Activated naive CD8-positive, alpha-beta T cell treated with anti-CD3 and anti-CD28 coated beads, Interleukin-2, amount 10 ng/mL, durations not matched to agents 7 days and 5 days (primary cell): Measurements from ENCODE around the gene ST8SIA6. TPM values are rescaled to one million over a fixed set of nuclear protein-coding genes. Genes with fewer than 3 reads are reported as not detected.
"Not testable (repeated sequence)": the region's sequence is repeated elsewhere in the genome, so short reads cannot be mapped to it uniquely, and the experiment has no call there.

Experiments used
- ATAC-seq: fragments of 150-1000 bp; cut with Tn5 transposase; one replicate; pipeline ENCODE4 v1.10.0; 2021; ENCODE audit warnings: low read depth, moderate library complexity
- POLR2A ChIA-PET: fragments of 350-600 bp; sonication (Branson Sonifier 250); formaldehyde crosslinking; loops from one replicate; lab custom pipeline; 2021; ENCODE audit warnings: antibody characterized with exemption; lab: Charles Lee
- DNase-seq: peaks from one replicate; pipeline ENCODE4 v3.0.0; 2021
- H3K27ac Mint-ChIP-seq: one replicate; pipeline ENCODE4 v1.8.0; 2022; ENCODE audit warnings: mild to moderate bottlenecking, mixed read lengths
- H3K27me3 Mint-ChIP-seq: one replicate; pipeline ENCODE4 v1.8.0; 2022; ENCODE audit warnings: mild to moderate bottlenecking, moderate library complexity, mixed read lengths
- H3K36me3 Mint-ChIP-seq: one replicate; pipeline ENCODE4 v1.8.0; 2021; ENCODE audit warnings: mild to moderate bottlenecking, mixed read lengths
- H3K4me1 Mint-ChIP-seq: one replicate; pipeline ENCODE4 v1.8.0; 2021; ENCODE audit warnings: mixed read lengths
- H3K4me3 Mint-ChIP-seq: one replicate; pipeline ENCODE4 v1.8.0; 2022; ENCODE audit warnings: mild to moderate bottlenecking, moderate library complexity, mixed read lengths
- H3K9me3 Mint-ChIP-seq: one replicate; pipeline ENCODE4 v1.8.0; 2021; ENCODE audit warnings: mixed read lengths
- total RNA-seq, 2 experiments: library from RNA; stranded (reverse); gene quantifications; one replicate each; pipeline ENCODE4 v1.2.3, GENCODE V29; 2021

ST8SIA6 gene
- total RNA-seq, 2 experiments from 2014 or later, result 0.34 to 0.61 TPM

GRCh38 chr10:17353568-17354300, 100.7 kb downstream of the ST8SIA6 start:
- no peaks in the 10 kb centered on the region for H3K4me1 Mint-ChIP-seq
- H3K4me3 Mint-ChIP-seq, result no peak overlapping the region
- POLR2A ChIA-PET, result no interaction called here
- DNase-seq, result no peak
- ATAC-seq, result no peak
- no peaks in the 10 kb centered on the region for H3K9me3 Mint-ChIP-seq
- H3K27me3 Mint-ChIP-seq, result peaks cover 12% of the 10 kb centered on the region
- no peaks in the 10 kb centered on the region for H3K36me3 Mint-ChIP-seq
- H3K27ac Mint-ChIP-seq, result no peak overlapping the region

DNA sequence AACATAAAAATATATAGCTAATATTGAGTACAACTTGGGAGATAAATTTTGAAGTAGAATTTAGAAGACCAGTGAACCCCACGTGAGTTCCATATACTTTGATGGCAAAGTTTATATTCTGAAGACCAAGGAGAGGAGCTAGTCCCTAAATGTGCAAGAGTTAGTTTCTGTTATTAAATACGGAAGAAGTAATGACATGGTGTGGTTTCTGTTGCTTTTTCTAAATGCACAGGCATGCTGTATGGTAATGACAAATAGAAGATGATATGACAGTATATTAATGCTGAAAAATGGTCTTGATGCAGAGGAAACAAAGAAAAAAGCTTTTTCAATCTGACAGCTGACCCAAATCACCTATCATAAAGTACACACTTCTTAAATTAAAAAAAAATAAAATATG, 101.8 kb downstream of the ST8SIA6 start:
- peaks cover 12% of the 10 kb centered on the region for H3K27me3 Mint-ChIP-seq
- no peaks in the 10 kb centered on the region for H3K9me3 Mint-ChIP-seq
- H3K36me3 Mint-ChIP-seq, result no peaks in the 10 kb centered on the region
- ATAC-seq (no peak), DNase-seq (no peak)
- POLR2A ChIA-PET, result no interaction called here
- no peaks in the 10 kb centered on the region for H3K4me1 Mint-ChIP-seq
- no peak overlapping the region for H3K4me3 Mint-ChIP-seq
- H3K27ac Mint-ChIP-seq, result no peak overlapping the region

DNA sequence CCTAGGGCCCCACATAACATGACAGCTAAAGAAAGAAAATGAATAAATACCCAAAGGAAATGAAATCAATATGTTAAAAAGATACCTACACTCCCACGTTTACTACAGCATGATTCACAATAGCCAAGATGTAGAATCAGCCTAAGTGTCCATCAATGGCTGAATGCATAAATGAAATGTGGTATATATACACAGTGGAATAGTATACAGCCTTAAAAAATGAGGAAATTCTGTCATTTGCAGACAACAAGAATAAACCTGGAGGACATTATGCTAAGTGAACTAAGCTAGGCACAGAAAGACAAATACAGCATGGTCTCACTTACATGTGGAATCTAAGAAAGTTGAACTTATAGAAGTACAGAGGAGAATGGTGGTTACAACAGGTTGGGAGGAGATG, 102.9 kb downstream of the ST8SIA6 start:
- Mint-ChIP-seq H3K9me3 (no peaks in the 10 kb centered on the region), H3K36me3 (no peaks in the 10 kb centered on the region), H3K4me3 (no peak overlapping the region), H3K27ac (no peak overlapping the region), H3K4me1 (no peaks in the 10 kb centered on the region), H3K27me3 (peaks cover 12% of the 10 kb centered on the region)
- POLR2A ChIA-PET, result no interaction called here
- DNase-seq (no peak), ATAC-seq (no peak)

- H3K27ac Mint-ChIP-seq, result no peak overlapping the region
- POLR2A ChIA-PET, result no interaction called here
- H3K27me3 Mint-ChIP-seq, result peaks cover 10% of the 10 kb centered on the region
- DNase-seq, result no peak
- no peaks in the 10 kb centered on the region for H3K36me3 Mint-ChIP-seq
- no peaks in the 10 kb centered on the region for H3K4me1 Mint-ChIP-seq
- no peaks in the 10 kb centered on the region for H3K9me3 Mint-ChIP-seq
- no peak for ATAC-seq
- H3K4me3 Mint-ChIP-seq, result no peak overlapping the region
These were observed 104.7 kb downstream of the ST8SIA6 start for GRCh38 chr10:17349717-17350116.

- H3K27me3 Mint-ChIP-seq, result peaks cover 6% of the 10 kb centered on the region
- no peak for ATAC-seq
- H3K36me3 Mint-ChIP-seq, result no peaks in the 10 kb centered on the region
- POLR2A ChIA-PET, result no interaction called here
- no peak overlapping the region for H3K27ac Mint-ChIP-seq
- H3K4me3 Mint-ChIP-seq, result no peak overlapping the region
- DNase-seq, result no peak
- no peaks in the 10 kb centered on the region for H3K9me3 Mint-ChIP-seq
- no peaks in the 10 kb centered on the region for H3K4me1 Mint-ChIP-seq
These were observed 105.7 kb downstream of the ST8SIA6 start for GRCh38 chr10:17348501-17349349.

- no peaks in the 10 kb centered on the region for H3K36me3 Mint-ChIP-seq
- H3K27me3 Mint-ChIP-seq, result peaks cover 3% of the 10 kb centered on the region
- H3K4me3 Mint-ChIP-seq, result no peak overlapping the region
- DNase-seq, result no peak
- no peaks in the 10 kb centered on the region for H3K4me1 Mint-ChIP-seq
- POLR2A ChIA-PET, result no interaction called here
- ATAC-seq, result no peak
- no peaks in the 10 kb centered on the region for H3K9me3 Mint-ChIP-seq
- no peak overlapping the region for H3K27ac Mint-ChIP-seq
These were observed 106.3 kb downstream of the ST8SIA6 start for GRCh38 chr10:17348011-17348500.

DNA sequence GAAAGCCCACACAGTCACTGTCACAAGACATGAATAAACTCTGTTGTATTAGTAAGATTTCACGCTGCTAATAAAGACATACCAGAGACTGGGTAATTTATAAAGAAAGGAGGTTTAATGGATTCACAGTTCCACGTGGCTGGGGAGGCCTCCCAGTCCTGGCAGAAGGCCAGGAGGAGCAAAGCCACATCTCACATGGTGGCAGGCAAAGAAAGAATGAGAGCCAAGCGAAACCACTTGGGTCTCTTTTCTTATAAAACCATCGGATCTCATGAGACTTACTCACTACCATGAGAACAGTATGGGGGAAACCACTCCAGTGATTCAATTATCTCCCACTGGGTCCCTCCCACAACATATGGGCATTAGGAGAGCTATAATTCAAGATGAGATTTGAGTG, 110.2 kb downstream of the ST8SIA6 start:
- Mint-ChIP-seq H3K9me3 (peaks cover 14% of the 10 kb centered on the region), H3K36me3 (no peaks in the 10 kb centered on the region), H3K4me1 (no peaks in the 10 kb centered on the region), H3K27me3 (no peaks in the 10 kb centered on the region), H3K4me3 (no peak overlapping the region), H3K27ac (no peak overlapping the region)
- DNase-seq (no peak), ATAC-seq (no peak)
- POLR2A ChIA-PET, result no interaction called here

GRCh38 chr10:17343118-17343517, 111.3 kb downstream of the ST8SIA6 start:
- H3K9me3 Mint-ChIP-seq, result peaks cover 18% of the 10 kb centered on the region
- H3K27me3 Mint-ChIP-seq, result no peaks in the 10 kb centered on the region
- H3K4me3 Mint-ChIP-seq, result no peak overlapping the region
- ATAC-seq, result no peak
- no peaks in the 10 kb centered on the region for H3K4me1 Mint-ChIP-seq
- H3K36me3 Mint-ChIP-seq, result no peaks in the 10 kb centered on the region
- no peak overlapping the region for H3K27ac Mint-ChIP-seq
- no peak for DNase-seq
- POLR2A ChIA-PET, result no interaction called here

DNA sequence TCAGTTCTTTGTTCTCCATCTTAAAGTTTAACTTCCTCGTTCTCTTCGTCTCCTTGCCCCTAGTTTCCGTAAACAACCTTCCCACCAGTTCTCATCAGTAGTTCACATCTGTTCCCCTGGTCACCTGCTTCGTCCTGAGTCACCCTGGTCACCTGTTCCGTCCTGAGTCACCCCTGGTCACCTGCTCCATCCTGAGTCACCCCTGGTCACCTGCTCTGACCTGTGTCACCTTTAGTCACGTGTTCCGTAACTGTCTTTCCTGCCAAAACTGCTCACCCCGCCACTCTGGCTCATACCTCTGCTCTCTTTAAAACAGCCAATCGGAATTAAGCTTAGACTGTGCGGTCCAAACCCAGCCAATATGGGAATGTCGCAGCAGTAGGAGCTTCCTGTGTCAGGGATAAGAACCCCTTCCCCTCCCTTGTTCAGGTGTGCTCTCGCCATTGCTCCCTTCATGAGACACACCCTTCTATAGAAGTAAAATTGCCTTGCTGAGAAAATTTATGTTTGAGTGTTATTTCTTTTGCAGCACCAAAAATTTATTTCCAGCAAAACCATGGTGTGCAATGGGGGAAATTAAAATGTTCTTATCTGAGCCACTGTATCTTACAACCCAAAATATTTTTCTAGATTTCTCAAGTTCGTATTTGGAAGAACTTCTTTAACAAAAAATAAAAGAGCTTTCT, 114.1 kb downstream of the ST8SIA6 start:
- H3K27me3 Mint-ChIP-seq, result no peaks in the 10 kb centered on the region
- POLR2A ChIA-PET, result no interaction called here
- H3K4me3 Mint-ChIP-seq, result no peak overlapping the region
- no peak overlapping the region for H3K27ac Mint-ChIP-seq
- H3K36me3 Mint-ChIP-seq, result no peaks in the 10 kb centered on the region
- peaks cover 18% of the 10 kb centered on the region for H3K9me3 Mint-ChIP-seq
- H3K4me1 Mint-ChIP-seq, result no peaks in the 10 kb centered on the region
- ATAC-seq (no peak), DNase-seq (no peak)

DNA sequence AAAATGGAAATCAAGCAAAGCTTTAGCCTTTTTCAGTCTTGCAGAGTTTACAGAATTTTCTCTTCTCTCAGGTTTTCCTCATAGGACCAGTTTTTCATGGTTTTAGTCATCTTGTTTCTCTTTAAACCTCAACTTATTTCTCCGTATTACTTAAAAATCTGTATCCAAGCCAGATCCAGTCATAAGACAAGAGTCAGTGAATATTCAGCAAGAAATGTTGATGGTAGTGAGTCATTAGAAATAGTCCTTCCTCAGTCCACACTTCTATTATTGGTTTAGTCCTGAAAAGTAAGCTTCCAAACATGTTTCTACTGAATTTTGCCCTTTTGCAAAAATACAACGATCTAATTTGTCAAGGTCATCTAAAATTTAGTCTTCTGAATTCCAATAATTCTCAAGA, 119.3 kb downstream of the ST8SIA6 start:
- Mint-ChIP-seq H3K27ac (no peak overlapping the region), H3K36me3 (no peaks in the 10 kb centered on the region), H3K4me3 (no peak overlapping the region), H3K9me3 (peaks cover 8% of the 10 kb centered on the region), H3K4me1 (no peaks in the 10 kb centered on the region), H3K27me3 (no peaks in the 10 kb centered on the region)
- DNase-seq (no peak), ATAC-seq (no peak)
- POLR2A ChIA-PET, result no interaction called here

GRCh38 chr10:17330501-17330900, 123.9 kb downstream of the ST8SIA6 start:
- ATAC-seq (no peak), DNase-seq (no peak)
- no peaks in the 10 kb centered on the region for H3K9me3 Mint-ChIP-seq
- H3K4me1 Mint-ChIP-seq, result no peaks in the 10 kb centered on the region
- H3K27ac Mint-ChIP-seq, result no peak overlapping the region
- no peak overlapping the region for H3K4me3 Mint-ChIP-seq
- POLR2A ChIA-PET, result no interaction called here
- no peaks in the 10 kb centered on the region for H3K36me3 Mint-ChIP-seq
- peaks cover 5% of the 10 kb centered on the region for H3K27me3 Mint-ChIP-seq

GRCh38 chr10:17326377-17326776, 128.0 kb downstream of the ST8SIA6 start:
- peaks cover 8% of the 10 kb centered on the region for H3K27me3 Mint-ChIP-seq
- H3K4me1 Mint-ChIP-seq, result no peaks in the 10 kb centered on the region
- ATAC-seq (no peak), DNase-seq (no peak)
- POLR2A ChIA-PET, result no interaction called here
- no peaks in the 10 kb centered on the region for H3K9me3 Mint-ChIP-seq
- H3K27ac Mint-ChIP-seq, result no peak overlapping the region
- no peak overlapping the region for H3K4me3 Mint-ChIP-seq
- no peaks in the 10 kb centered on the region for H3K36me3 Mint-ChIP-seq

- POLR2A ChIA-PET, result not testable (repeated sequence)
These were observed 132.4 kb downstream of the ST8SIA6 start for GRCh38 chr10:17321957-17322356.

More at GRCh38 chr10:17321957-17322356, 132.4 kb downstream of the ST8SIA6 start:
- not testable (repeated sequence) for DNase-seq, H3K27me3 Mint-ChIP-seq, H3K36me3 Mint-ChIP-seq, H3K9me3 Mint-ChIP-seq, H3K4me3 Mint-ChIP-seq, H3K27ac Mint-ChIP-seq, ATAC-seq, H3K4me1 Mint-ChIP-seq
